Measurements from ENCODE around the gene NPW.

NPW gene

GRCh38 chr16:2019518-2019920 lies at the start of gene NPW:
Gene NPW, plus strand, starts transcription at chr16:2019785.
- DNase-seq (ENCODE audit: low spot score), result no peak

GRCh38 chr16:1971796-1972489 lies 47.6 kb upstream of the NPW start, which contains the start of gene TBL3:
Gene TBL3, plus strand, starts transcription at chr16:1972053. Its CDS starts 112 bp downstream, at chr16:1972165.
- peak; percentile 89 for DNase-seq (ENCODE audit: low spot score)

- no peak for DNase-seq (ENCODE audit: low spot score)
Measured at GRCh38 chr16:1972490-1972877, 47.1 kb upstream of the NPW start.

GRCh38 chr16:1973461-1974156 lies 46.0 kb upstream of the NPW start:
- DNase-seq (ENCODE audit: low spot score), result no peak

GRCh38 chr16:1974157-1975070 lies 45.2 kb upstream of the NPW start:
- no peak for DNase-seq (ENCODE audit: low spot score)

- DNase-seq (ENCODE audit: low spot score), result no peak
Measured at GRCh38 chr16:1975432-1976215, 44.0 kb upstream of the NPW start.

- no peak for DNase-seq (ENCODE audit: low spot score)
Measured at GRCh38 chr16:1976216-1976520, 43.4 kb upstream of the NPW start.

GRCh38 chr16:1976951-1977874 lies 42.4 kb upstream of the NPW start:
- no peak for DNase-seq (ENCODE audit: low spot score)

- DNase-seq (ENCODE audit: low spot score), result no peak
Measured at GRCh38 chr16:1977875-1978268, 41.7 kb upstream of the NPW start.

- DNase-seq (ENCODE audit: low spot score), result no peak
Measured at GRCh38 chr16:1978476-1979120, 41.0 kb upstream of the NPW start.

GRCh38 chr16:1979271-1980029 lies 40.1 kb upstream of the NPW start:
- peak; percentile 60 for DNase-seq (ENCODE audit: low spot score)

GRCh38 chr16:1980030-1980769 lies 39.4 kb upstream of the NPW start:
- DNase-seq (ENCODE audit: low spot score), result no peak

- DNase-seq (ENCODE audit: low spot score), result no peak
Measured at GRCh38 chr16:1980770-1981087, 38.9 kb upstream of the NPW start.

GRCh38 chr16:1981398-1981836 lies 38.2 kb upstream of the NPW start, which contains the start of gene NOXO1:
Gene NOXO1, minus strand, starts transcription at chr16:1981469. Its CDS starts 290 bp downstream, at chr16:1981179.
- DNase-seq (ENCODE audit: low spot score), result no peak

GRCh38 chr16:1982013-1982433 lies 37.6 kb upstream of the NPW start:
- DNase-seq (ENCODE audit: low spot score), result no peak

GRCh38 chr16:1982991-1983543 lies 36.5 kb upstream of the NPW start:
- DNase-seq (ENCODE audit: low spot score), result no peak

- peak; percentile 85 for DNase-seq (ENCODE audit: low spot score)
Measured at GRCh38 chr16:1983544-1984346, 35.8 kb upstream of the NPW start, which contains the start of gene GFER. Gene GFER, plus strand, starts transcription at chr16:1984193. Its CDS starts 26 bp downstream, at chr16:1984219.

Data from cerebellar cortex (tissue), 1 donor.